Posterior vena cava (tissue), 2 donors: ENCODE measurements around the gene TPRKB. TPM values are rescaled to one million over a fixed set of nuclear protein-coding genes. Genes with fewer than 3 reads are reported as not detected.
"Not testable (repeated sequence)": the region's sequence is repeated elsewhere in the genome, so short reads cannot be mapped to it uniquely, and the experiment has no call there.

ENCODE experiments used
- DNase-seq: peaks from one replicate; pipeline ENCODE4 v3.0.0-alpha.2; 2020; ENCODE audit warnings: low spot score
- intact Hi-C, 2 donors: fragments of 100-400 bp; cut with DNase I; formaldehyde crosslinking; loops; one replicate each; pipeline versions ENCODE4 v1.14.1 to v1.14.2; 2022 to 2023
- long read RNA-seq, 2 donors: library from polyadenylated mRNA; unstranded; transcript quantifications; one replicate each; pipeline ENCODE4 v2.0.0, GENCODE V29; 2020 to 2021
- total RNA-seq, 2 donors: library from RNA; stranded (reverse); fragmentation: NEBNext Ultra II Directional; extraction: Animal tissue kit (Norgen Biotek cat#: 25700); gene quantifications; one replicate each; pipeline ENCODE4 v1.2.1, GENCODE V29; 2021
- donor health status: DM: yes; HTN: yes; CAD: no.
- donor health status: DM: yes; HTN: yes; CAD: no.

The TPRKB gene
- 10 to 100 TPM; 27.1 to 27.7 TPM for total RNA-seq
- long read RNA-seq, donor 1, partial matches to known transcripts = 2 of 10 reads
- long read RNA-seq, donor 1, other reads (novel, unspliced or antisense) = 3 of 10 reads
- long read RNA-seq, donor 2, transcript TPRKB-201 (5 exons, 748 nt) = major isoform, 11 of 30 reads
- long read RNA-seq, donor 2, partial matches to known transcripts = 4 of 30 reads
- long read RNA-seq, donor 2, other reads (novel, unspliced or antisense) = 12 of 30 reads

GRCh38 chr2:73736855-73737779 lies at the start of gene TPRKB:
Gene TPRKB (minus strand): TSS chr2:73737345. CDS start chr2:73734569, 2,776 bp downstream.
- peak; percentile 99 for DNase-seq
- intact Hi-C loops = no loop called here

GRCh38 chr2:73783883-73784282 lies 46.7 kb upstream of the TPRKB start, which contains the start of gene C2orf78:
Gene C2orf78 (plus strand): TSS chr2:73784183. CDS start chr2:73784310, 127 bp downstream.
- intact Hi-C loops, DNase-seq: not testable (repeated sequence)

GRCh38 chr2:73783402-73783801 lies 46.3 kb upstream of the TPRKB start:
- intact Hi-C loops, DNase-seq: not testable (repeated sequence)

GRCh38 chr2:73780237-73780582 lies 43.1 kb upstream of the TPRKB start:
- intact Hi-C loops = no loop called here
- DNase-seq = no peak

- peak; percentile 98 for DNase-seq
- intact Hi-C loops = no loop called here
These were observed 42.5 kb upstream of the TPRKB start, which contains the start of gene DUSP11 for GRCh38 chr2:73779467-73780236. Gene DUSP11 (minus strand): TSS chr2:73780103. CDS start chr2:73779974, 129 bp downstream.

- intact Hi-C loops, DNase-seq: not testable (repeated sequence)
These were observed 41.8 kb upstream of the TPRKB start for GRCh38 chr2:73778867-73779466.

GRCh38 chr2:73776869-73777519 lies 39.8 kb upstream of the TPRKB start:
- intact Hi-C loops = no loop called here
- no peak for DNase-seq

- DNase-seq = no peak
- intact Hi-C loops = no loop called here
These were observed 39.2 kb upstream of the TPRKB start for GRCh38 chr2:73776381-73776780.

- intact Hi-C loops = no loop called here
- DNase-seq = no peak
These were observed 35.7 kb upstream of the TPRKB start for GRCh38 chr2:73772819-73773218.

- intact Hi-C loops = no loop called here
These were observed 33.6 kb upstream of the TPRKB start for GRCh38 chr2:73770725-73771124.

GRCh38 chr2:73766994-73767393 lies 29.8 kb upstream of the TPRKB start:
- intact Hi-C loops = no loop called here
- no peak for DNase-seq

More at GRCh38 chr2:73770725-73771124, 33.6 kb upstream of the TPRKB start:
- no peak for DNase-seq

- intact Hi-C loops = no loop called here
- no peak for DNase-seq
These were observed 29.2 kb upstream of the TPRKB start for GRCh38 chr2:73766349-73766748.

- intact Hi-C loops = no loop called here
- DNase-seq = no peak
These were observed 27.8 kb upstream of the TPRKB start for GRCh38 chr2:73764945-73765344.

GRCh38 chr2:73762571-73762970 lies 25.4 kb upstream of the TPRKB start:
- DNase-seq = no peak
- intact Hi-C loops = no loop called here

GRCh38 chr2:73759904-73760303 lies 22.8 kb upstream of the TPRKB start:
- intact Hi-C loops = no loop called here

GRCh38 chr2:73759285-73759764 lies 22.2 kb upstream of the TPRKB start:
- intact Hi-C loops = no loop called here
- no peak for DNase-seq

More at GRCh38 chr2:73759904-73760303, 22.8 kb upstream of the TPRKB start:
- no peak for DNase-seq

GRCh38 chr2:73754332-73754731 lies 17.2 kb upstream of the TPRKB start:
- intact Hi-C loops, DNase-seq: not testable (repeated sequence)

- DNase-seq = no peak
- intact Hi-C loops = no loop called here
These were observed 12.2 kb upstream of the TPRKB start for GRCh38 chr2:73749314-73749713.

GRCh38 chr2:73746877-73747208 lies 9.7 kb upstream of the TPRKB start:
- intact Hi-C loops = no loop called here
- no peak for DNase-seq
